Measurements from ENCODE around the gene MPPED1. TPM values are rescaled to one million over a fixed set of nuclear protein-coding genes. Genes with fewer than 3 reads are reported as not detected.

MPPED1 gene
- total RNA-seq, 2 experiments from 2014 or later, result not detected

DNA sequence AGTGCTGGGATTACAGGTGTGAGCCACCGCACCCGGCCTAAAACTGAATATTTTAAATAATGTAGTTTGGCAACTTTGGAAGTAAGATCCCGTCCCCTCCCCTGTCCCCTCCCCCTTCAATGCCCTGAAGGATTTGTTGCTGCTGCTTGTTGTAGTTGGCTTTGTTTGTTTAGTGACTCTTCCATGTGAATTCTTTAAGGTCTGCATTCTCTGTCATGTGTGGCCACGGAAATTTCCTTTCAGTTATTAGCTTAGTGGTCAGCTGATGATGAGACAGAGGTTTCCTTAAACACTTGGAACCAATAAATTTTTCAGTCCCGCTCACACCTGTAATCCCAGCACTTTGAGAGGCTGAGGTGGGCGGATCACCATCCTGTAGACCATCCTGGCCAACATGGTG lies 109.9 kb downstream of the MPPED1 start:
- Mint-ChIP-seq H3K4me1 (ENCODE audit: low read depth) (no peaks in the 10 kb centered on the region), H3K4me3 (no peak overlapping the region), H3K27ac (no peak overlapping the region), H3K36me3 (ENCODE audit: low read depth) (no peaks in the 10 kb centered on the region), H3K27me3 (ENCODE audit: low read depth) (peaks cover 5% of the 10 kb centered on the region), H3K9me3 (ENCODE audit: insufficient read depth) (no peaks in the 10 kb centered on the region)
- ATAC-seq, result no peak
- ChIA-PET POLR2A (no interaction called here), CTCF (no interaction called here)
- DNase-seq, result no peak

DNA sequence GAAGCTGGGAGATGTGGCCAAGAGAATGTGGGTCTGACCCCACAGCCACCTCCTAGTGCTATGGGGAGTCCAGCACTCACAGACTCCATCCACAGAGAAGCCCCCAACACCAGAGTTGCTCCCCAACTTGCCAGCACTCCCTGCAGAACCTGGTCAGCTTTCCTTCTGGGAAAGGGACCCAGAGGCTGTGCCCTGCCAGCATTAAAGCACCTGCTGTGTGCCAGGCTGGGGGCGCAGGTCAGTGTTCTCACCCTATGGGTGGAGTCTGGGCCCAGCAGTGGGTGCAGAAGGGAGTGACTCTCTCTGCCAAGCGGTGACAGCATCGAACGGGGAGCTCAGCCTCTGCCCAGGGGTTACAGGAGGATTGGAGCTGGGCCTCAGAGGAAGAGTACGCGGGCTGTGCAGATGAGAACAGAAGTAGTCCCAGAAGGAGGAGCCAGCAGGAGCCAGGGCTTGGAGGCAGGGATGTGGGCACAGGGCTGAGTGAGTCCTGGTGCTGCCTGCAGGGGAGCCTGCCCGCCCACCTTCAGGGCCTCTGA lies 114.4 kb downstream of the MPPED1 start:
- CTCF ChIA-PET, result no interaction called here
- POLR2A ChIA-PET, result no interaction called here
- Mint-ChIP-seq H3K4me3 (no peak overlapping the region), H3K9me3 (ENCODE audit: insufficient read depth) (no peaks in the 10 kb centered on the region), H3K36me3 (ENCODE audit: low read depth) (no peaks in the 10 kb centered on the region), H3K27ac (no peak overlapping the region), H3K4me1 (ENCODE audit: low read depth) (no peaks in the 10 kb centered on the region), H3K27me3 (ENCODE audit: low read depth) (peaks cover 5% of the 10 kb centered on the region)
- DNase-seq, result no peak
- ATAC-seq, result no peak

- no peaks in the 10 kb centered on the region for H3K4me1 Mint-ChIP-seq (ENCODE audit: low read depth)
- no peak overlapping the region for H3K27ac Mint-ChIP-seq
- H3K36me3 Mint-ChIP-seq (ENCODE audit: low read depth), result no peaks in the 10 kb centered on the region
- no peak overlapping the region for H3K4me3 Mint-ChIP-seq
- POLR2A ChIA-PET, result no interaction called here
- peaks cover 5% of the 10 kb centered on the region for H3K27me3 Mint-ChIP-seq (ENCODE audit: low read depth)
- H3K9me3 Mint-ChIP-seq (ENCODE audit: insufficient read depth), result no peaks in the 10 kb centered on the region
- CTCF ChIA-PET, result no interaction called here
- DNase-seq, result no peak
- no peak for ATAC-seq
These were observed 115.1 kb downstream of the MPPED1 start for GRCh38 chr22:43526946-43527345.

DNA sequence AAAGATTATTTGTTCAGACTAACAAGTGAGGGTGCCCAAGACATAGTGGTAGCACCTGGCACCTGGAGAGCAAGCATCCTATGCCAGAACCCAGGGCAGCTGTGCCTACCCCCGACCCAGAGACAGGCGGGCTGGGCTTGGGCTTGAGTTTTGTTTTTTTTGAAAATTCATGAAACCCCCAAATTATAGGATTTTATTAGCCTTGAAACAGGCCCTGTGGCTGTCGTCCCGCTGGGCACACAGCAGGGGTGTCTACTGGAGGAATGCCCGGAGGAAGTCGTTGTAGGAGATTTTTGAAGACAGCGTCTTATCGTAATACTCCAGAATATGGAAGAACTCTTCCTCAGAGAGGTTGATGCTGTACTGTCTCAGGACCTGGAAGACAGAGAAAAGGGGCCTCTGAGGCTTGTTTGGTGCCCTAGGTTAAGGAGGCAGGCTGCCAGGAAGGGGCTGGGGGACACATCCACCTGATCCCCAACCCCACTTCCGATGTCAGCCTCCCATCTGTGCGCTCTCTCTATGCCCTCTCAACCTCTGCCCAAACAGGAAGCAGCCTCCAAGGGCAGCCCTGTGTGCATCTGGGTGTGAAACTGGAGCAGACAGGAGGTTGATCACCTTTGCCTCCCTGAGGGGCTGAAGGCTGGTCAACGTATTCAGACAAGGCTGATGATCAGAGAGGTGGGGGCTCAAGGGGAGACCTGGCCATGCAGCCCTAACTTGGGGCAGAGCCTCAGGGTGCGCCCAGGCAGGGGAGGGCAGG lies 117.0 kb downstream of the MPPED1 start:
- no peak for ATAC-seq
- no peak overlapping the region for H3K4me3 Mint-ChIP-seq
- no peaks in the 10 kb centered on the region for H3K4me1 Mint-ChIP-seq (ENCODE audit: low read depth)
- H3K27ac Mint-ChIP-seq, result no peak overlapping the region
- ChIA-PET POLR2A (no interaction called here), CTCF (no interaction called here)
- no peaks in the 10 kb centered on the region for H3K36me3 Mint-ChIP-seq (ENCODE audit: low read depth)
- DNase-seq, result no peak
- peaks cover 5% of the 10 kb centered on the region for H3K27me3 Mint-ChIP-seq (ENCODE audit: low read depth)
- no peaks in the 10 kb centered on the region for H3K9me3 Mint-ChIP-seq (ENCODE audit: insufficient read depth)

- ChIA-PET POLR2A (no interaction called here), CTCF (no interaction called here)
- Mint-ChIP-seq H3K4me1 (ENCODE audit: low read depth) (no peaks in the 10 kb centered on the region), H3K36me3 (ENCODE audit: low read depth) (no peaks in the 10 kb centered on the region), H3K4me3 (no peak overlapping the region), H3K9me3 (ENCODE audit: insufficient read depth) (no peaks in the 10 kb centered on the region), H3K27ac (no peak overlapping the region), H3K27me3 (ENCODE audit: low read depth) (peaks cover 5% of the 10 kb centered on the region)
- ATAC-seq (no peak), DNase-seq (no peak)
These were observed 117.6 kb downstream of the MPPED1 start for GRCh38 chr22:43529461-43529860.

- ChIA-PET CTCF (no interaction called here), POLR2A (no interaction called here)
- H3K9me3 Mint-ChIP-seq (ENCODE audit: insufficient read depth), result no peaks in the 10 kb centered on the region
- no peaks in the 10 kb centered on the region for H3K36me3 Mint-ChIP-seq (ENCODE audit: low read depth)
- H3K27me3 Mint-ChIP-seq (ENCODE audit: low read depth), result peaks cover 3% of the 10 kb centered on the region
- ATAC-seq (no peak), DNase-seq (no peak)
- no peak overlapping the region for H3K27ac Mint-ChIP-seq
- H3K4me1 Mint-ChIP-seq (ENCODE audit: low read depth), result no peaks in the 10 kb centered on the region
- no peak overlapping the region for H3K4me3 Mint-ChIP-seq
These were observed 118.1 kb downstream of the MPPED1 start for GRCh38 chr22:43529934-43530333.

DNA sequence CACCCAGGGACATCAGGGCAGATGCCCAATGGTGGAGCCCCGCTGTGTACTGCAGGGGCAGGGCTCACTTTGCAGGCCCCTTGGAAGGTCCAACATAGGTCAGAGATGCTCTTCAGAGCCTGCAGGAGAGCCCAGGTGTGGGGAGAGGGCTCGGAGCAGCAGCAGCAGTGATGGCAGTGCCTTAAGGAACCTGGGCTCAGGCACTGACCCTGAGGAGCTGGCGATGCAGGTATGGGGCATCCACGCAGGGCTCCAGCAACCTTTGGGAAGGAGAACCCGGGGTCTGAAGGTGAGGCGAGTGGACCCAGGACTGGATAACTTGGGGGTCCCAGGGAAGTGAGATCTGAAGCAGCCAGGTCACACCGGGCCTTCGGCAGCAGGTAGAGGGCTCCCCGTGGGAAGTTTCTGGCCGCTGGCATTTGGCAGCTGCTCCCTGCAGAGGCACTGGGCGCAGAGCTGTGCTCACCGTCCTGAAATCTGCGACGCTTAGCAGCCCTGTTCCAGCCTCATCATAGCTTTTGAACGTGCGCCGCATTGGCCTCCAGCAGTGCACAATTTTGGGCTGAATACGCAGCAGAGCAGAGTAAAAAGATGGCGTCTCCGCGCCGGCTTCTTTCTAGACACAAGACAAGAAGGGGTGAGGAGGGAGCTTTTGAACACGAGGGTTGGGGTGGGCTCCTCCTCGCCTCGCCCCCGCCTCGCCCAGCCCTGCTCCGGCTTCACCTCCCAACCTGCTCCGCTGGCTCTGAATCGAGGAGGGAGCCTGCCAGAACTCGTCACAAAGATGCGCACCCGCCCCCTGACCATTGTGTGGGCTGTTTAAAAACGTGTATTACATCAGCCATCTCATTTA lies 118.8 kb downstream of the MPPED1 start:
- CTCF ChIA-PET, result no interaction called here
- Mint-ChIP-seq H3K4me1 (ENCODE audit: low read depth) (no peaks in the 10 kb centered on the region), H3K27me3 (ENCODE audit: low read depth) (no peaks in the 10 kb centered on the region), H3K27ac (no peak overlapping the region), H3K36me3 (ENCODE audit: low read depth) (no peaks in the 10 kb centered on the region), H3K4me3 (no peak overlapping the region), H3K9me3 (ENCODE audit: insufficient read depth) (no peaks in the 10 kb centered on the region)
- no peak for ATAC-seq
- no peak for DNase-seq
- POLR2A ChIA-PET, result no interaction called here

DNA sequence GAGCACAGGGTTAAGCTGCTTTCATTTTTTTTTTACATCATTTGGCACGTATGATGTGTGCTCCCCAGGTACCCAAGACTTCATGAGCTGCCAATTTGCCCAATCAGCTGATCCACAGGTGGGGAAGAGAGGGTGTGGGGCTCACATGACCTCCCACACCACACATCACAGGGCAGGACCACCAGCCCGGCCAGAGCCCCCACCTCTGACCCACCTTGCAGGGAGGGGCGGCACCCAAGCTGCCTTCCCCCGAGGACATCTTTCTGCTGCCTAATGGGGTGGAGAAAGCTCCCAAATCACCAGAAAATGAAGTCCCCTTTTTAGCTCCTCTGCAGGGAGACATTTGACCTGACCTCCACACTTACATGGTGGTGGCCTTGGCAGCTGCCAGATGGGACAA lies 119.8 kb downstream of the MPPED1 start:
- Mint-ChIP-seq H3K27me3 (ENCODE audit: low read depth) (no peaks in the 10 kb centered on the region), H3K36me3 (ENCODE audit: low read depth) (no peaks in the 10 kb centered on the region), H3K4me1 (ENCODE audit: low read depth) (no peaks in the 10 kb centered on the region), H3K27ac (no peak overlapping the region), H3K4me3 (no peak overlapping the region), H3K9me3 (ENCODE audit: insufficient read depth) (no peaks in the 10 kb centered on the region)
- POLR2A ChIA-PET, result interaction anchor here (0.5 kb wide), 1 partner anchor 24 kb away, joined by 3 read pairs; no protein-coding TSS in a partner anchor
- CTCF ChIA-PET, result no interaction called here
- DNase-seq, result no peak
- ATAC-seq, result no peak

- no peaks in the 10 kb centered on the region for H3K36me3 Mint-ChIP-seq (ENCODE audit: low read depth)
- POLR2A ChIA-PET, result no interaction called here
- CTCF ChIA-PET, result no interaction called here
- no peak overlapping the region for H3K4me3 Mint-ChIP-seq
- no peaks in the 10 kb centered on the region for H3K4me1 Mint-ChIP-seq (ENCODE audit: low read depth)
- H3K27ac Mint-ChIP-seq, result no peak overlapping the region
- no peaks in the 10 kb centered on the region for H3K9me3 Mint-ChIP-seq (ENCODE audit: insufficient read depth)
- DNase-seq (no peak), ATAC-seq (no peak)
- H3K27me3 Mint-ChIP-seq (ENCODE audit: low read depth), result no peaks in the 10 kb centered on the region
These were observed 120.7 kb downstream of the MPPED1 start for GRCh38 chr22:43532301-43533155.

GRCh38 chr22:43533156-43533530 lies 121.3 kb downstream of the MPPED1 start:
- POLR2A ChIA-PET, result no interaction called here
- H3K27me3 Mint-ChIP-seq (ENCODE audit: low read depth), result no peaks in the 10 kb centered on the region
- no peaks in the 10 kb centered on the region for H3K9me3 Mint-ChIP-seq (ENCODE audit: insufficient read depth)

DNA sequence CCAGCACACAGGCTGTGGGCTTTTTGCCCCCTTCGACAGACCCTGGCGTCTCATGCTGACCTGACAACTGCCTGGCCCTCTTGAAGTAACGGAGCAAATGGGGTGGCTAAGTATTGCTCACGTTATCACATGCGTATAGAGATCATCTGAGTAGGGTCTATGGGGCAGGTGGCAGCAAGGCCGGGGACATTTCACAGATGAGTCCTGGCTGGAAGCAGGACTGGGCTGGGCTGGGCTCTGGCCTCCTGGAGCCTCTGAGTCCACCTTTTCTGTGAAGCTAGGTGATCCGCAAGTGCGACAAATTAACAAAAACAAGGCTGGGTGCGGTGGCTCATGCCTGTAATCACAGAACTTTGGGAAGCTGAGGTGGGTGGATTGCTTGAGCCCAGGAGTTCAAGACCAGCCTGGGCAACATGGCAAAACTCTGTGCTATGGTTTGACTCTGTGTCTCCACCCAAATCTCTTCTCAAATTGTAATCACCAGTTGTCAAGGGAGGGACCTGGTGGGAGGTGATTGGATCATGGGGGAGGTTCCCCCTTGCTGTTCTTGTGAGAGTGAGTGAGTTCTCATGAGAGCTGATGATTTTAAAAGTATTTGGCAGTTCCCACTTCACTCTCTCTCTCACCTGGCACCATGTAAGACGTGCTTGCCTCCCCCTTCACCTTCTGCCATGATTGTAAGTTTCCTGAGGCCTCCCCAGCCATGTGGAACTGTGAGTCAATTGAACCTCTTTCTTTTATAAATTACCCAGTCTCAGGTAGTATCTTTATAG lies 122.0 kb downstream of the MPPED1 start:
- no peaks in the 10 kb centered on the region for H3K36me3 Mint-ChIP-seq (ENCODE audit: low read depth)
- H3K9me3 Mint-ChIP-seq (ENCODE audit: insufficient read depth), result no peaks in the 10 kb centered on the region
- ATAC-seq, result no peak
- CTCF ChIA-PET, result no interaction called here
- no peak overlapping the region for H3K4me3 Mint-ChIP-seq
- no peak overlapping the region for H3K27ac Mint-ChIP-seq
- no peak for DNase-seq
- H3K27me3 Mint-ChIP-seq (ENCODE audit: low read depth), result no peaks in the 10 kb centered on the region
- POLR2A ChIA-PET, result no interaction called here
- no peaks in the 10 kb centered on the region for H3K4me1 Mint-ChIP-seq (ENCODE audit: low read depth)

More at GRCh38 chr22:43533156-43533530, 121.3 kb downstream of the MPPED1 start:
- CTCF ChIA-PET, result no interaction called here
- H3K4me1 Mint-ChIP-seq (ENCODE audit: low read depth), result no peaks in the 10 kb centered on the region
- H3K27ac Mint-ChIP-seq, result no peak overlapping the region
- no peak overlapping the region for H3K4me3 Mint-ChIP-seq
- ATAC-seq, result no peak
- DNase-seq, result no peak
- no peaks in the 10 kb centered on the region for H3K36me3 Mint-ChIP-seq (ENCODE audit: low read depth)
